Transverse colon (tissue), 3 donors: ENCODE results near the gene RECK.

ENCODE experiments used
- EP300 ChIP-seq: sonication (generic); formaldehyde crosslinking; IDR thresholded peaks from one replicate; pipeline ENCODE4 v1.6.1; 2017; ENCODE audit warnings: antibody characterized with exemption, low read depth
- TF ChIP-seq, protein P1 (sequence below), 5 experiments: fragments of 200-600 bp in 3 of 5; fragments of 450-650 bp in 2 of 5; sonication (generic) in 3 of 5; IDR thresholded peaks; 1 replicate in 2 of 5; 2 replicates in 3 of 5; pipeline ENCODE4 v1.5.1; 2016 to 2017; ENCODE audit warnings: antibody characterized with exemption in 5 of 5, inconsistent platforms in 3 of 5, mild to moderate bottlenecking in 2 of 5, moderate library complexity in 1 of 5

DNA sequence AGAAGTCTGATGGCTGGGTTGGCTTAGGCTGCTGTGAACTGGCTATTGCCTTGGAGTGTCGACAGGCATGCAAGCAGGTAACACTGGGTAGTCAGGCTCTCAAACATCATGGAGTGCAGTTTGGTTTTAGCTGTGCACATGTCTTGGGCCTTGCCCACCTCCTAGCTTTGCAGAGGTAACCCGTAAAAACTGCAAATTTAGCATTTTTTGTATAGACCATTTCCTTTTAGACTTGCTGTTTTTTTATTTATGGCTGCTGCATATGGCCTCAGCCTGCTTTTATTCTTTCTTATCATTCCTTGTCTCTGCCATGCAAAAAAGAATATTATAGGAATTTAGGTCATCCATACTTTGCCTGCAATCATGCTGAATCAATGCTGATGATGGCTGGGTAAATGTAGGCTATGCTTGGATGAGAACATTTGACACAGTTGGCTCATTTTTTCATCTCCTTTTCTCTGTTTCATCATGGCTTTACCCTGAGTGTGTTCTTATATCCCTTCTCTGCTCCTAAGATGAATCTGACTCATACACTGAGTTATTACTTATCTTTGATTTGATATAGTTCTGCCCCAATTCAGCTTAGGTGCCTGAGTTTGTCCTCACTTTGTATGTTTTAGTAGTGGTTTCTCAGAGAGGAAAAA is 27.2 kb downstream of the RECK start:
- TF ChIP-seq EP300, result no peak
- TF ChIP-seq, protein P1, sequence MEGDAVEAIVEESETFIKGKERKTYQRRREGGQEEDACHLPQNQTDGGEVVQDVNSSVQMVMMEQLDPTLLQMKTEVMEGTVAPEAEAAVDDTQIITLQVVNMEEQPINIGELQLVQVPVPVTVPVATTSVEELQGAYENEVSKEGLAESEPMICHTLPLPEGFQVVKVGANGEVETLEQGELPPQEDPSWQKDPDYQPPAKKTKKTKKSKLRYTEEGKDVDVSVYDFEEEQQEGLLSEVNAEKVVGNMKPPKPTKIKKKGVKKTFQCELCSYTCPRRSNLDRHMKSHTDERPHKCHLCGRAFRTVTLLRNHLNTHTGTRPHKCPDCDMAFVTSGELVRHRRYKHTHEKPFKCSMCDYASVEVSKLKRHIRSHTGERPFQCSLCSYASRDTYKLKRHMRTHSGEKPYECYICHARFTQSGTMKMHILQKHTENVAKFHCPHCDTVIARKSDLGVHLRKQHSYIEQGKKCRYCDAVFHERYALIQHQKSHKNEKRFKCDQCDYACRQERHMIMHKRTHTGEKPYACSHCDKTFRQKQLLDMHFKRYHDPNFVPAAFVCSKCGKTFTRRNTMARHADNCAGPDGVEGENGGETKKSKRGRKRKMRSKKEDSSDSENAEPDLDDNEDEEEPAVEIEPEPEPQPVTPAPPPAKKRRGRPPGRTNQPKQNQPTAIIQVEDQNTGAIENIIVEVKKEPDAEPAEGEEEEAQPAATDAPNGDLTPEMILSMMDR (IDR thresholded peaks at IDR 0.05), result no peak
